GM12873 (cell line): ENCODE measurements around the gene B3GLCT.

Source experiments
- TF ChIP-seq, protein P1 (sequence below): IDR thresholded peaks from 2 replicates; pipeline ENCODE4 v1.5.1; 2012; ENCODE audit warnings: low read depth, mild to moderate bottlenecking, moderate library complexity, low read length, control low read depth; ENCODE audit not compliant: insufficient read depth; ENCODE audit errors: missing control alignments

Gene B3GLCT

DNA sequence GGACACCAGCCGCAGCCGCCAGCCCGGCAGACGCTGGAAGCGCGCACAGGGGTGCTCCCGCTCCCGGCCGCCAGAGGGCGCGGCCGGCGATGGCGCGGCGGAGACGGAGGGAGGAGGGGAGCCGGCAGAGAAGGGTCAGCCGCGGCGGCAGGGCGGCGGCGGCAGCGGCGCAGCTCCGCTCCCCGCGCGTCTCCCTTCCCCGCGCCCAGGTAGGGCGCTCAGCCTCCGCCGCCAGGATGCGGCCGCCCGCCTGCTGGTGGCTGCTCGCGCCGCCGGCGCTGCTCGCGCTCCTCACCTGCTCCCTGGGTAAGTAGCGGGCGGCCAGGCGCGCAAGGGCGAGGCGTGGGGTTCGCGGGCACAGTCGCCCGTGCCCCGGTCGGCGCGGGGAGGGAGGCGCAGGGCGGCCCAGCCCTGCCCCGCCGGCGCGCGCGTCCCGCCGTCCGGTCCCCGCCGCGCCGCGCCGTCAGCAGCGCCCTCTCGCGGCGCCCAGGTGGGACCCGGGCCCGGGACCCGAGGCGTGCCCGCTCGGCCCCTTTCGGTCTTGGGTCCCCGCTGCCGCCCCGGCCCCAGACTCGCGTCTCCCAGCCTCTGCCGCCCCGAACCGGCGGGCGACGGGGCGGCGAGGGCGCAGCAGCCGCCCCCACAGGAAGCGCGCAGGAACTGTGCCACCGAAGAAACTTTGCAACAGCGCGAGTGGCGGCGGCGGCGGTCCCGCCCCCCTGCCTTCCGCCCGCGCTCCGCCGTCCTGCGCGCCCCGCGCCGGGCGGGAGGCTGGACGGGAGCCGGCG lies at the start of gene B3GLCT:
B3GLCT (plus strand) TSS at position 127 of the 788 bp plus-strand sequence; CDS start at position 237, 110 bp downstream.
- TF ChIP-seq, protein P1, sequence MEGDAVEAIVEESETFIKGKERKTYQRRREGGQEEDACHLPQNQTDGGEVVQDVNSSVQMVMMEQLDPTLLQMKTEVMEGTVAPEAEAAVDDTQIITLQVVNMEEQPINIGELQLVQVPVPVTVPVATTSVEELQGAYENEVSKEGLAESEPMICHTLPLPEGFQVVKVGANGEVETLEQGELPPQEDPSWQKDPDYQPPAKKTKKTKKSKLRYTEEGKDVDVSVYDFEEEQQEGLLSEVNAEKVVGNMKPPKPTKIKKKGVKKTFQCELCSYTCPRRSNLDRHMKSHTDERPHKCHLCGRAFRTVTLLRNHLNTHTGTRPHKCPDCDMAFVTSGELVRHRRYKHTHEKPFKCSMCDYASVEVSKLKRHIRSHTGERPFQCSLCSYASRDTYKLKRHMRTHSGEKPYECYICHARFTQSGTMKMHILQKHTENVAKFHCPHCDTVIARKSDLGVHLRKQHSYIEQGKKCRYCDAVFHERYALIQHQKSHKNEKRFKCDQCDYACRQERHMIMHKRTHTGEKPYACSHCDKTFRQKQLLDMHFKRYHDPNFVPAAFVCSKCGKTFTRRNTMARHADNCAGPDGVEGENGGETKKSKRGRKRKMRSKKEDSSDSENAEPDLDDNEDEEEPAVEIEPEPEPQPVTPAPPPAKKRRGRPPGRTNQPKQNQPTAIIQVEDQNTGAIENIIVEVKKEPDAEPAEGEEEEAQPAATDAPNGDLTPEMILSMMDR: peak; percentile 86

DNA sequence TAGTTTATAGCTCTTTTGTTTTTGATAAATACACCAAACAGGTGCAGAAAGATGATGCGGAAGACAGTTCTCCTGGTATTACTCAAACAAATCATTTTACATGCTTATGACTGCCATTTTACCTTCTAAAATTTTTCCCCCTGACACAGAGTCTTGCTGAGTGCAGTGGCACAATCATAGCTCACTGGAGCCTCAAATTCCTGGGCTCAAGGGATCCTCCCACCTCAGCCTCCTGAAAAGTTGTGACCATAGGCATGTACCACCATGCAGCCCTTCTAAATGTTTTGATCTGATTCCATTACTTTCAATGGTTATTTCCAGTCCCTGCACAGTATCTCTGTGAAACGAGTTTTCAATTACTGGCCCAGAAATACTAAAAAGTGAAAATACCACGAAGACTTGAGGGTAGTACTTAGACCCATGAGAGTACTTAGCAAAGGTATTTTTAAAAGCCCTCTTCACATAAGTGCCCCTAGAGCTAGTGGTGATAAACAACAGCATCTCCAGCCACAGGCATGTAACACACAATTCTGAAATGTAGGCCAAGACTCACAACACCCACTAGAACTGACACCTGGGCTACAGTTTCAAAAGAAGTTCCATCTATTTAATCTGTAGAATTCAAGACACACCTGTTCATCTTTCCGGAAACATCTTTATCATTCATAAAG lies 49.3 kb upstream of the B3GLCT start:
- TF ChIP-seq, protein P1: no peak

DNA sequence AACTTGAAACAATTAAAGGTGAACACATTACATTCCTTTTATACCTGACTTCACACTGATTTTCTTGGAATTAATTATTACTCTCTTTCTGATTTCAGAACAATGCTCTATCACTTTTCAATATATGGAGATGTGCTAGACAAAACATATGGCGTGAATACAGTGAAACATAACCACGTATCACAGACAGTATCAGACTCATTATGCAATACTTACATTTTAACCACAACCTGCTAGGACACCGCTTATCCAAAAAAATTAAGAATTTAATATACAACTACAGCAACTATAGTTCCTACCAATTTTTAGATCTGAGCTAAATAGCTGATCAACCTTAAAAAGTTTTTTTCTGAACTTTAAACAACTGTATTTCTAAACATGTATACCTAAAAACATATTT lies 47.9 kb upstream of the B3GLCT start:
- TF ChIP-seq, protein P1: no peak

DNA sequence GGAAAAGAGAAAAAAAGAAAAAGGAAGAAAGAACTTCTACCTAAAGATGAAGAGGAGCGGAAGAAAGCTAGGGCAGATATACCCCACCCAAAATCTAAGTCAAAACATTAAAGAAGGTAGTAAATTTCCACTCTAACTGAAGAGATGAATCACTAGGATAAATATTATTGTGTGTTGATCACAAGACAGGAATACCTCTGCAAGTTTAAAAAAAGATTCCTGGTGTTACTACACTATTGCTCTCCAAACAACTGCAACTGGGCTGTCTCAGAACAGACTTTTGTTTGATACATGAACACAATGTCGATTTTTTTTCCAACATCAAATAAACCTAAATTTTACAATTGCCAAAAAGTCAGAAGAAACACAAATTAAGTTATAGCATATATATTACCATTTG lies 44.8 kb upstream of the B3GLCT start:
- TF ChIP-seq, protein P1: no peak

DNA sequence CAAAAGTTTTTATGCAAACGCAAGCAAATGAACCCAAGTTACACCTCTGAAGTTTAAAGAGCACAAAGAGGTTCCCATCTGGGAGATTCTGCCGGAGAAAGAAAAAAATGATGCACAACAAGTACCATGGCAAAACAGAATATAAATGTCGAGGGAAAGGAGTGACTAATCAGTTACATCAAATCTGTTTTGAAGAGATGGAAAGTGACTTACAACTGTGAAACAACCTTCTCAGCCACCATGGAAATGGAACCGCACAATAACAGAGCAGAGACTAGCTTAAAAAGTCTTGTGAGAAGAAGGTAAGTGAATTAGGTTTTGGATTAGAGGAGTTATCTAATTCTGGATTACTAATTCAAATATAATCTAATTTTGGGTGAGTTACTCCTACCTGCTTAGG lies 40.5 kb upstream of the B3GLCT start:
- TF ChIP-seq, protein P1: no peak

DNA sequence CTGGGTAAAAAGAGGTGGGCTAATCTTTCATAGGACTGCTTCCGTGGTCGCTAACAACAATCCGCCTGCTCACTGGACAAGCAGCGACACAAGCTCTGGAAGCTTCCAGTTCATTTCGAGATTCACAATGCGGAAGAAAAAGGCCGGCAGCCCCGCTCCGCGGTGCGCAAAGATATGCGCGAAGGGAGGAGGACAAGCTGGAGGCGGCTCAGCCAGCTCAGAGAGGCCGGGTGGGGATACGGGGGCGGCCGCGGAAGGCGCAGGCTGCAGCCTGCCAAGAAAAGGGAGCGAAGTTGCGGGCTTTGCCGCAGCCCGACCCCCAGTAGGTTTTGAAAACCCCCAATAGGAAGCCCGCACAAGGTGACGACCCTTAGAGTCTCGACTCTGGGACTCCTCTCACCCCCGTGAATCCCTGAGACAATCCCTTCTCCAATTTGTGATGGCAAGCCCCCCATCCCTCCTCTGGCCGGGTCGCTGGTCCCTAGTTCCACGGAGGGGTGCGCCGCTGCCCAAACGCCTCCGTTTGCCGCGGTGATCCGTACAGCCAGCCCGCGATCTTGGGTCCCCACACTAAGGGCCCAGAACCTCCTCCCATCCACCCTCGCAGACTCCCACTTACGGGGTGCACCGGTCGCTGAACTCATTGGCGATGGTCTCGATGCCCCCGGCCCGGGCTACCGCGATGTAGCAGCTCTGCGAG lies 38.8 kb upstream of the B3GLCT start:
- TF ChIP-seq, protein P1: no peak
